Mononuclear cell (primary cell): ENCODE measurements around the gene PSMG3. TPM values are rescaled to one million over a fixed set of nuclear protein-coding genes. Genes with fewer than 3 reads are reported as not detected.

Experiments
- total RNA-seq: library from RNA; depleted of rRNA; stranded (reverse); fragments of >200 nt; gene quantifications from one replicate; pipeline ENCODE4 v1.2.3, GENCODE V29; 2012

PSMG3 gene
- total RNA-seq, 1 donor, result 14.3 TPM

Other genes with a start within 250 kb of the PSMG3 start
- gene MICALL2, start 110.6 kb downstream of the PSMG3 start, total RNA-seq, result 2.7 TPM
- 26.0 TPM for gene INTS1, start 65.6 kb downstream of the PSMG3 start, total RNA-seq
- gene MAFK, start 39.3 kb downstream of the PSMG3 start, total RNA-seq, result 36.3 TPM
- gene TMEM184A, start 13.8 kb downstream of the PSMG3 start, total RNA-seq, result not detected
- under 0.01 TPM for gene ELFN1, start 100.2 kb upstream of the PSMG3 start, total RNA-seq